Adrenal gland (tissue), 5 donors: ENCODE results near the gene GLDC.

Experiments used
- CTCF ChIP-seq, 6 experiments: fragments of 450-650 bp in 4 of 6; fragments of 200-600 bp in 2 of 6; sonication (generic) in 1 of 6; IDR thresholded peaks; 1 replicate in 5 of 6; 2 replicates in 1 of 6; pipeline versions ENCODE4 v1.5.1 to v1.8.0; 2016 to 2021; ENCODE audit warnings: antibody characterized with exemption in 6 of 6, mild to moderate bottlenecking in 2 of 6, moderate library complexity in 1 of 6
- POLR2A ChIP-seq, 2 donors: fragments of 450-650 bp; IDR thresholded peaks; one replicate each; pipeline ENCODE4 v1.6.1; 2017; ENCODE audit warnings: antibody characterized with exemption in 2 of 2, mild to moderate bottlenecking in 2 of 2, moderate library complexity in 1 of 2
- donor health status: DM: no; HTN: no; CAD: no.

GRCh38 chr9:6644346-6645104 lies 1.0 kb downstream of the GLDC start:
- no peak for TF ChIP-seq CTCF (IDR thresholded peaks at IDR 0.05)
- TF ChIP-seq POLR2A (IDR thresholded peaks at IDR 0.05): no peak
